Activated naive CD4-positive, alpha-beta T cell treated with anti-CD3 and anti-CD28 coated beads for 36 hours (primary cell): Measurements from ENCODE around the gene PNLIPRP1. TPM values are rescaled to one million over a fixed set of nuclear protein-coding genes. Genes with fewer than 3 reads are reported as not detected.

Experiments
- CTCF ChIA-PET: fragments of 350-600 bp; sonication (Branson Sonifier 250); formaldehyde crosslinking; loops from one replicate; lab custom pipeline; 2021; ENCODE audit warnings: antibody characterized with exemption; lab: Charles Lee
- DNase-seq: peaks from one replicate; pipeline ENCODE4 v3.0.0-alpha.2; 2020
- H3K27ac Mint-ChIP-seq: one replicate; pipeline ENCODE4 v1.8.0; 2021; ENCODE audit warnings: mild to moderate bottlenecking, mixed read lengths
- H3K27me3 Mint-ChIP-seq: one replicate; pipeline ENCODE4 v1.8.0; 2021; ENCODE audit warnings: low read depth, mixed read lengths
- H3K36me3 Mint-ChIP-seq: one replicate; pipeline ENCODE4 v1.8.0; 2021; ENCODE audit warnings: low read depth, mixed read lengths
- H3K4me1 Mint-ChIP-seq: one replicate; pipeline ENCODE4 v1.8.0; 2021; ENCODE audit warnings: low read depth, mixed read lengths
- H3K4me3 Mint-ChIP-seq: one replicate; pipeline ENCODE4 v1.8.0; 2021; ENCODE audit warnings: mild to moderate bottlenecking, moderate library complexity, mixed read lengths
- H3K9me3 Mint-ChIP-seq: one replicate; pipeline ENCODE4 v1.8.0; 2021; ENCODE audit warnings: mixed read lengths
- intact Hi-C: fragments of 100-400 bp; cut with micrococcal nuclease; formaldehyde crosslinking; loops from one replicate; pipeline ENCODE4 v1.15.1; 2023
- total RNA-seq, 2 experiments: library from RNA; stranded (reverse); gene quantifications; one replicate each; pipeline ENCODE4 v1.2.3, GENCODE V29; 2021

The PNLIPRP1 gene
- total RNA-seq, 2 experiments from 2014 or later = not detected

DNA sequence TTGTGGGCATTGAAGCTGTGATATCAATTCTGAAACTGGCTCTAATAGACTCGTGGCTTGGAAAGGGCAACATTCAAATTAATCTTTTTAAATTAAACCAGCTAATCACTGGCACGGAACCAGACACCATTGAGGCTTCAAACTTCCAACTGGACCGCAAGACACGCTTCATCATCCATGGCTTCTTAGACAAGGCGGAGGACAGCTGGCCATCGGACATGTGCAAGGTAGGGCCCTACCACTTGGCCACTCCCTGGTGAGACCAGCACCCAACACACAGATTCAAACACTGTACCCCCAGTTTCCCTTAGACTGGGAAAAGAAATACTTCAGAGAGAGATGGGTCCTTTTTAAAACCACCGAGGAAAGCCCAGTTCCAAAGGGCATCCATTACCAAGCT, 35.1 kb downstream of the PNLIPRP1 start:
- peaks cover 38% of the 10 kb centered on the region for H3K27me3 Mint-ChIP-seq
- H3K36me3 Mint-ChIP-seq = no peaks in the 10 kb centered on the region
- CTCF ChIA-PET = interaction anchor here (0.6 kb wide), 1 partner anchor 538 kb away, joined by 3 read pairs; no protein-coding TSS in a partner anchor
- no peak overlapping the region for H3K4me3 Mint-ChIP-seq
- H3K9me3 Mint-ChIP-seq = no peaks in the 10 kb centered on the region
- H3K4me1 Mint-ChIP-seq = no peaks in the 10 kb centered on the region
- intact Hi-C loops = no loop called here
- no peak for DNase-seq
- H3K27ac Mint-ChIP-seq = no peak overlapping the region

GRCh38 chr10:116626815-116627214, 36.1 kb downstream of the PNLIPRP1 start:
- no peak overlapping the region for H3K27ac Mint-ChIP-seq
- H3K36me3 Mint-ChIP-seq = no peaks in the 10 kb centered on the region
- no peaks in the 10 kb centered on the region for H3K4me1 Mint-ChIP-seq
- CTCF ChIA-PET = interaction anchor here (0.6 kb wide), 2 partner anchors 181 to 295 kb away, joined by 3 to 4 read pairs; no protein-coding TSS in a partner anchor
- H3K27me3 Mint-ChIP-seq = peaks cover 36% of the 10 kb centered on the region
- H3K4me3 Mint-ChIP-seq = no peak overlapping the region
- no peak for DNase-seq
- H3K9me3 Mint-ChIP-seq = no peaks in the 10 kb centered on the region
- intact Hi-C loops = no loop called here

GRCh38 chr10:116627386-116627933, 36.7 kb downstream of the PNLIPRP1 start:
- Mint-ChIP-seq H3K9me3 (no peaks in the 10 kb centered on the region), H3K36me3 (no peaks in the 10 kb centered on the region), H3K27me3 (peaks cover 30% of the 10 kb centered on the region), H3K4me1 (no peaks in the 10 kb centered on the region), H3K27ac (no peak overlapping the region), H3K4me3 (no peak overlapping the region)
- DNase-seq = no peak
- CTCF ChIA-PET = interaction anchor here (0.6 kb wide), 1 partner anchor 182 kb away, joined by 3 read pairs; no protein-coding TSS in a partner anchor
- intact Hi-C loops = no loop called here

GRCh38 chr10:116629340-116629739, 38.6 kb downstream of the PNLIPRP1 start:
- H3K36me3 Mint-ChIP-seq = no peaks in the 10 kb centered on the region
- peaks cover 20% of the 10 kb centered on the region for H3K27me3 Mint-ChIP-seq
- H3K4me1 Mint-ChIP-seq = no peaks in the 10 kb centered on the region
- no peak overlapping the region for H3K4me3 Mint-ChIP-seq
- no peak for DNase-seq
- intact Hi-C loops = no loop called here
- no peaks in the 10 kb centered on the region for H3K9me3 Mint-ChIP-seq
- H3K27ac Mint-ChIP-seq = no peak overlapping the region
- CTCF ChIA-PET = no interaction called here

DNA sequence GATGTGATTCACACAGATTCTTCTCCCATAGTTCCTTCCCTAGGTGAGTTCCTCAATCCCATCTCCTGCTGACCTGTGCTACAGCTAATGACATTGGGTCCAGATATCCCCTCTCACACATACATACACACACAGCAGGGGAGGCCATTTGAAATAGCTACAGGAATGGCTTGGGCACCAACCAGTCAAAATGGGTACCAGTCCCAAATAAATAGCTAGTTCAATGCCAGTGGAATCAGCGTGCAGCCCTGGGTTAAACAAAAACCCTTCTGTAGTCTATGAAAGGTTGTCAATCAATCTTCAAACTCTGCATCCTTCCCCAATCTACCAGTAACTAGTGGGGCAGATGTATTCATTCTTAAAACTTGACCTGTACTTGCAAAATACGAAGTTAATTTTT, 39.3 kb downstream of the PNLIPRP1 start:
- no peaks in the 10 kb centered on the region for H3K4me1 Mint-ChIP-seq
- H3K27ac Mint-ChIP-seq = no peak overlapping the region
- H3K36me3 Mint-ChIP-seq = no peaks in the 10 kb centered on the region
- intact Hi-C loops = no loop called here
- H3K9me3 Mint-ChIP-seq = no peaks in the 10 kb centered on the region
- DNase-seq = no peak
- no peak overlapping the region for H3K4me3 Mint-ChIP-seq
- CTCF ChIA-PET = no interaction called here
- peaks cover 24% of the 10 kb centered on the region for H3K27me3 Mint-ChIP-seq

GRCh38 chr10:116631871-116632295, 41.1 kb downstream of the PNLIPRP1 start:
- H3K27me3 Mint-ChIP-seq = peaks cover 19% of the 10 kb centered on the region
- CTCF ChIA-PET = interaction anchor here (0.5 kb wide), 1 partner anchor 17 kb away, joined by 3 read pairs; no protein-coding TSS in a partner anchor
- H3K4me3 Mint-ChIP-seq = no peak overlapping the region
- H3K4me1 Mint-ChIP-seq = no peaks in the 10 kb centered on the region
- no peaks in the 10 kb centered on the region for H3K36me3 Mint-ChIP-seq
- intact Hi-C loops = no loop called here
- no peak for DNase-seq
- no peaks in the 10 kb centered on the region for H3K9me3 Mint-ChIP-seq
- H3K27ac Mint-ChIP-seq = no peak overlapping the region

DNA sequence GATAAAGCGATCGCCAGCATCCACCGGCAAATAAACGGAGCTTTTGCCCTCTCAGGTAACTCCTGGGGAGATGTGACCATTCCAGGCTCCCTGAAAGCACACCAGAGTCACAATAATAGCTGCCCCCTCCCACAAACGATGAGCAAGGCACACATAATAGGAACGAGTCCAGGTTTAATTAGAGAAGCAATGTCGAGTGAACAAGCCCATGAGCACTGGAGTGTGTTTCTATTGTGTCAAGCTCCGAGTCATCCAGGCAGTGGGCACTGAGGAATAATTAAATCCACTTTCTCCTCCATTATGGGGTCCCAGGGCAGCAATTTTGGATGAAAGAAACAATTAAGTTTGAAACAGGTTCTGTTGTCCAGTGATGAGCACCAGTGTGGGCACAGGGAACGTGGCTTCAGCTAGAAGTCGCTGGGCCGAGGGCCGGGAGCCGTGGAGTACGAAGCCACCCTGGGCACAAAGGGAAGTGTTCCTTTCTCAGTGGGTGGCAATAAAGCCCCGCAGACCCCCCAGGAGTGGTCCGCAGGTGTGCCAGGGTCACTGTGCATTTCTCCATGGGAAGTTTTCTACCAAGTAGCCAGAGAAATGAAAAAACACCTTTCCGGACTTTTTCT, 41.9 kb downstream of the PNLIPRP1 start:
- no peaks in the 10 kb centered on the region for H3K36me3 Mint-ChIP-seq
- CTCF ChIA-PET = interaction anchor here (0.5 to 0.6 kb wide), 2 partner anchors 14 to 16 kb away, joined by 3 read pairs; no protein-coding TSS in a partner anchor
- H3K9me3 Mint-ChIP-seq = no peaks in the 10 kb centered on the region
- no peak overlapping the region for H3K27ac Mint-ChIP-seq
- H3K27me3 Mint-ChIP-seq = peaks cover 19% of the 10 kb centered on the region
- DNase-seq = no peak
- H3K4me1 Mint-ChIP-seq = no peaks in the 10 kb centered on the region
- H3K4me3 Mint-ChIP-seq = no peak overlapping the region
- intact Hi-C loops = no loop called here

GRCh38 chr10:116633216-116633600, 42.4 kb downstream of the PNLIPRP1 start:
- CTCF ChIA-PET = interaction anchor here (0.6 kb wide), 1 partner anchor 14 kb away, joined by 3 read pairs; no protein-coding TSS in a partner anchor
- H3K27me3 Mint-ChIP-seq = peaks cover 19% of the 10 kb centered on the region
- no peaks in the 10 kb centered on the region for H3K36me3 Mint-ChIP-seq
- intact Hi-C loops = no loop called here
- no peaks in the 10 kb centered on the region for H3K9me3 Mint-ChIP-seq
- DNase-seq = no peak
- H3K4me3 Mint-ChIP-seq = no peak overlapping the region
- H3K27ac Mint-ChIP-seq = no peak overlapping the region
- no peaks in the 10 kb centered on the region for H3K4me1 Mint-ChIP-seq

DNA sequence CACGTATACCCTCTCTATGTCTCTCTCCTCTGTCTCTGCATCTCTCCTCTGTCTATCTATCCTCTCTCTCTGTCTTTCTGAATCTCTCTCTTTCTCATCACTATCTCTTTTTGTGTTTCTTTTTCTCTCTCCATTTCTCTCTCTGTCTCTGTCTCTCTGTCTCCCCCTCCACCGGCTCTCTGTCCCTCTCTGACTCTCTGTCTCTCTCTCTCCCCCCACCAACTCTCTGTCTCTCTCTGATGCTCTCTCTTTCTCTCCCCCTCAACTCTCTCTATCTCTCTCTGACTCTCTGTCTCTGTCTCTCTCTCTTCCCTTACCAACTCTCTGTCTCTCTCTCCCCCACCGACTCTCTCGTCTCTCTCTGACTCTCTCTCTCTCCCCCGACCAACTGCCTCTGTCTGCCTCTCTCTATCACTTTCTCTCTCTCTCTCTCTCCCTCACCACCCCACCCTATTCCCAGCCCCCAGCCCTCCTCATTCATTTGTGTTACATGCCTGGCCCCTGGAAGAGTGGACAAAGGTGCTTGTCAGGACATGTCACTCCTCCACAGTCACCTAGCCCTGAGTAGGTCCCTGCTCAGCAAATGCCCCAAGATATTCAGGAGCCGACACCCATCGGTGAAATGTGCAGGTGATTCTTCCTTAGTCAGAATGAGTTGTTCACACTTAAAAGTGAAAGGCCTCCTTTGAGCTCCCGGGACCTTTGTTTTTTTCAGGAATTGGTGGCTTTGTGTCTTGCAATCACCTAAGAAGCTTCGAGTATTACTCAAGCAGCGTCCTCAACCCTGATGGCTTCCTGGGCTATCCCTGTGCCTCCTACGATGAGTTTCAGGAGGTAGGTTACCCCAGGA, 43.6 kb downstream of the PNLIPRP1 start:
- H3K36me3 Mint-ChIP-seq = no peaks in the 10 kb centered on the region
- CTCF ChIA-PET = no interaction called here
- DNase-seq = no peak
- H3K4me3 Mint-ChIP-seq = no peak overlapping the region
- no peak overlapping the region for H3K27ac Mint-ChIP-seq
- H3K4me1 Mint-ChIP-seq = no peaks in the 10 kb centered on the region
- H3K9me3 Mint-ChIP-seq = no peaks in the 10 kb centered on the region
- intact Hi-C loops = no loop called here
- peaks cover 20% of the 10 kb centered on the region for H3K27me3 Mint-ChIP-seq

DNA sequence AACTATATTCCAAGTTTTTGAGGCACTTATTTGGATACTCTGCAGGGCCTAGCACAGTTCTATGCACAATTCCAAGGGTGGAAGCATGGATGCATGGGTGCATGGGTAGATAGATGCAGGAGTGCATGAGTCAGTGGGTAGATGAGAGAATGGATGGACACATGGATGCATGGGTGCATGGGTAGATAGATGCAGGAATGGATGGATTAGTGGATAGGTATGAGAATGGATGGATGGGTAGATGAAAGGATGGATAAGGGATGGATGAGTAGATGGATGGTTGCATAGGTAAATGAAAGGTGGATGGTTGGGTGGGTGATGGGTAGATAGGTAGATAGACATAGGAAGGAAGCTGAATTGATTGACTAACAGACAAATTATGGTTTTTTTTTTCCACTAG, 45.6 kb downstream of the PNLIPRP1 start:
- CTCF ChIA-PET = no interaction called here
- intact Hi-C loops = no loop called here
- Mint-ChIP-seq H3K27ac (no peak overlapping the region), H3K4me3 (no peak overlapping the region), H3K9me3 (peaks cover 3% of the 10 kb centered on the region), H3K27me3 (peaks cover 27% of the 10 kb centered on the region), H3K4me1 (no peaks in the 10 kb centered on the region), H3K36me3 (no peaks in the 10 kb centered on the region)
- DNase-seq = no peak

GRCh38 chr10:116636976-116637375, 46.2 kb downstream of the PNLIPRP1 start:
- no peak overlapping the region for H3K27ac Mint-ChIP-seq
- H3K9me3 Mint-ChIP-seq = peaks cover 3% of the 10 kb centered on the region
- no peak overlapping the region for H3K4me3 Mint-ChIP-seq
- no peaks in the 10 kb centered on the region for H3K36me3 Mint-ChIP-seq
- DNase-seq = no peak
- intact Hi-C loops = no loop called here
- CTCF ChIA-PET = no interaction called here
- no peaks in the 10 kb centered on the region for H3K4me1 Mint-ChIP-seq
- H3K27me3 Mint-ChIP-seq = peaks cover 27% of the 10 kb centered on the region

DNA sequence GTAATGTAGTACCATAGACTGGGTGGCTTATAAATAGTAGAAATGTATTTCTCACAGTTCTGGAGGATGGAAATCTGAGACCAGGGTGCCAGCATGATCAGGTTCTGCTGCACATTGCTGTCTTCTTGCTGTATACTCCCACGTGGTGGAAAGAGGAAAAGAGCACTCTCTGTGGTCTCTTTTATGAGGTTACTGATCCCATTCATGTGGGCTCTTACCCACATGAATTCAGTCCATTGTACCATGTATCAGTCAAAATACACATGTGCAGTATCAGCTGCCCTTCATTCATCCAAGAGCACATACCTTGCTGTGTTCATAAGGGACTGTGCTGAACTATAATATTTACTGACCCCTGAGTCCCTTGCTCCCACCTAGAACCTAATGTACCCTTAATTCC, 47.1 kb downstream of the PNLIPRP1 start:
- Mint-ChIP-seq H3K4me3 (no peak overlapping the region), H3K27me3 (peaks cover 34% of the 10 kb centered on the region), H3K36me3 (no peaks in the 10 kb centered on the region), H3K27ac (no peak overlapping the region), H3K9me3 (peaks cover 3% of the 10 kb centered on the region), H3K4me1 (no peaks in the 10 kb centered on the region)
- CTCF ChIA-PET = no interaction called here
- intact Hi-C loops = no loop called here
- DNase-seq = no peak
